A549 (cell line): ENCODE results near the gene SLIT3.

Source experiments
- CHD4 ChIP-seq: fragments of 200-600 bp; sonication (generic); IDR thresholded peaks from 2 replicates; pipeline ENCODE4 v1.6.1; 2016; ENCODE audit warnings: antibody characterized with exemption, mild to moderate bottlenecking, borderline replicate concordance
- MAZ ChIP-seq: fragments of 150-350 bp; IDR thresholded peaks from 2 replicates; pipeline ENCODE4 v1.6.1; 2014; ENCODE audit warnings: antibody characterized with exemption, low read depth, low read length, borderline replicate concordance
- POLR2A ChIP-seq: IDR thresholded peaks from 2 replicates; pipeline ENCODE4 v1.6.1; 2012; ENCODE audit warnings: mild to moderate bottlenecking, low read length
- RARB ChIP-seq: fragments of 250-450 bp; sonication (Bioruptor Pico); IDR thresholded peaks from 2 replicates; pipeline ENCODE4 v1.8.0; 2021; ENCODE audit warnings: mild to moderate bottlenecking, moderate library complexity
- RFX5 ChIP-seq: fragments of 450-650 bp; IDR thresholded peaks from 2 replicates; pipeline ENCODE4 v1.7.1; 2014; ENCODE audit warnings: antibody characterized with exemption, mild to moderate bottlenecking, moderate library complexity
- TFCP2L1 ChIP-seq: fragments of 250-450 bp; sonication (Bioruptor Pico); IDR thresholded peaks from 2 replicates; pipeline ENCODE4 v1.5.0; 2021; ENCODE audit warnings: mild to moderate bottlenecking
- TF ChIP-seq, protein P1 (sequence below): fragments of >200 bp; sonication (Bioruptor Twin); formaldehyde crosslinking; IDR thresholded peaks from 3 replicates; pipeline ENCODE4 v1.5.1; 2016

DNA sequence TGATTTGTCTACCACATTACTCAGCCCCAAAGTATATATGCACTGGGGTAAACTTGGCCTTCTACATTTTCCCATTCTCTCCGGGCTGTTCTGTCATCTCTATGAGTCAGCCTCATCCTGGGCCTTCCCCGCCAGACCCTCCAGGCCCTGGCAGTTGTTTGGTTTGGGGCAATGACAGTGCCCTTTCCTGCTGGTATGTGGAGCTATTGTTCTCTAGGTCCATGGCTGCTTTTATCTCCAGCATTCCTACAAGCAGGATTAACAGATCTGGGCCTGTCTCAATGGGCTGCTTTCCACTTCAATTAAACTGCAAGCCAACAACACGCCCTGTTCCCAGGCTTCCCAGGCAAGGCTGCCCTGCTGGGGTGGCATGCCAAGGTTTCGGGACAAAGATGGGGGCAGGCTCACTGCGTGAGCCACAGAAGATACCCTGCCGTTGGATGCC, 136.4 kb downstream of the SLIT3 start:
- TF ChIP-seq CHD4 (no peak), POLR2A (no peak), TFCP2L1 (no peak), MAZ (no peak), RARB (CRISPR knock-in tag) (no peak), RFX5 (no peak)
- TF ChIP-seq, protein P1, sequence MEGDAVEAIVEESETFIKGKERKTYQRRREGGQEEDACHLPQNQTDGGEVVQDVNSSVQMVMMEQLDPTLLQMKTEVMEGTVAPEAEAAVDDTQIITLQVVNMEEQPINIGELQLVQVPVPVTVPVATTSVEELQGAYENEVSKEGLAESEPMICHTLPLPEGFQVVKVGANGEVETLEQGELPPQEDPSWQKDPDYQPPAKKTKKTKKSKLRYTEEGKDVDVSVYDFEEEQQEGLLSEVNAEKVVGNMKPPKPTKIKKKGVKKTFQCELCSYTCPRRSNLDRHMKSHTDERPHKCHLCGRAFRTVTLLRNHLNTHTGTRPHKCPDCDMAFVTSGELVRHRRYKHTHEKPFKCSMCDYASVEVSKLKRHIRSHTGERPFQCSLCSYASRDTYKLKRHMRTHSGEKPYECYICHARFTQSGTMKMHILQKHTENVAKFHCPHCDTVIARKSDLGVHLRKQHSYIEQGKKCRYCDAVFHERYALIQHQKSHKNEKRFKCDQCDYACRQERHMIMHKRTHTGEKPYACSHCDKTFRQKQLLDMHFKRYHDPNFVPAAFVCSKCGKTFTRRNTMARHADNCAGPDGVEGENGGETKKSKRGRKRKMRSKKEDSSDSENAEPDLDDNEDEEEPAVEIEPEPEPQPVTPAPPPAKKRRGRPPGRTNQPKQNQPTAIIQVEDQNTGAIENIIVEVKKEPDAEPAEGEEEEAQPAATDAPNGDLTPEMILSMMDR, result no peak; the same call in 2 of the 3 replicates
